Gastroesophageal sphincter (tissue), 2 donors: Measurements from ENCODE around the gene CIB4.

ENCODE experiments used
- EP300 ChIP-seq: sonication (generic); formaldehyde crosslinking; IDR thresholded peaks from one replicate; pipeline ENCODE4 v1.6.1; 2017; ENCODE audit warnings: antibody characterized with exemption, mild to moderate bottlenecking
- POLR2A ChIP-seq, 2 donors: fragments of 450-650 bp; IDR thresholded peaks; one replicate each; pipeline ENCODE4 v1.6.1; 2017; ENCODE audit warnings: antibody characterized with exemption in 2 of 2, mild to moderate bottlenecking in 2 of 2, moderate library complexity in 1 of 2

DNA sequence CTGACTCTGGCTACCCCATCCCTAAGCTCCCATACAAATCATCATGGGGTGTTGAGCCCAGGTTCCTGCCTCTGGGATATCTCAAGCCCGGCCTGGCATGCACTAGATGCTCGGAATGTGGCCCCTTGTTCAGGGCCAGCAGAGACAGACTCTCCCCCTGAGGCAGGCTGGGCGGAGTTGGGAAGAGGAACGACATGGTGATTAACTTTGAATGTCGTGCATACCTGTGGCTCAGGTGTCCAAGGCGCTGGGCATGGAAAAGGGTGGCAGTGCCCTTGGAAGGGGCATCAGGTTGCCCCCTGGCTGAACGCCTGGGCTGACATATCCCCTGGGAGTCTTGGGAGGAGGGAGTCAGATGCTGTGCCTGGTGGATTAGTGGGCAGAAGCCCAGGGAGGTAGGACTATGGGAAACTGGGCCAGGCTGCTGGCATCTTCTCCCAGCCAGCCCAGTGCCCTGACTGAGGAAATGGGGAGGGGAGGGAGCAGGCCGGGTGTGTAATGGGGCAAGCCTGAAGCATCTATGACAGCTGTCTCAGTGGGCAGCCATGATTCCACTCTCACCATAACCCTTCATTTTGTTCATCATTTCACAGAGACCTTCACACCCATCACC lies 105.4 kb downstream of the CIB4 start:
- no peak for TF ChIP-seq EP300
- no peak for TF ChIP-seq POLR2A (IDR thresholded peaks at IDR 0.05)
